Fibroblast of villous mesenchyme (primary cell): Measurements from ENCODE around the gene CCRL2. TPM values are rescaled to one million over a fixed set of nuclear protein-coding genes. Genes with fewer than 3 reads are reported as not detected.

Experiments used
- DNase-seq: peaks from one replicate; pipeline ENCODE4 v3.0.0-alpha.2; 2010; ENCODE audit warnings: low read depth
- H3K4me3 ChIP-seq: 2 replicates; pipeline ENCODE4 v1.5.1; 2011; ENCODE audit warnings: low read depth, mild to moderate bottlenecking, low read length
- CTCF ChIP-seq: IDR thresholded peaks from 2 replicates; pipeline ENCODE4 v1.5.1; 2012; ENCODE audit warnings: low read depth, mild to moderate bottlenecking, low read length; ENCODE audit not compliant: insufficient read depth
- total RNA-seq: library from RNA; depleted of rRNA; stranded (reverse); fragments of >200 nt; gene quantifications from 2 replicates; pipeline ENCODE4 v1.2.3, GENCODE V29; 2012

Gene CCRL2
- total RNA-seq, 1 donor: 2.2 TPM

- TF ChIP-seq CTCF: no peak
- DNase-seq: no peak
- H3K4me3 ChIP-seq: no peak overlapping the region
These were observed 35.3 kb upstream of the CCRL2 start for GRCh38 chr3:46371519-46372340.

DNA sequence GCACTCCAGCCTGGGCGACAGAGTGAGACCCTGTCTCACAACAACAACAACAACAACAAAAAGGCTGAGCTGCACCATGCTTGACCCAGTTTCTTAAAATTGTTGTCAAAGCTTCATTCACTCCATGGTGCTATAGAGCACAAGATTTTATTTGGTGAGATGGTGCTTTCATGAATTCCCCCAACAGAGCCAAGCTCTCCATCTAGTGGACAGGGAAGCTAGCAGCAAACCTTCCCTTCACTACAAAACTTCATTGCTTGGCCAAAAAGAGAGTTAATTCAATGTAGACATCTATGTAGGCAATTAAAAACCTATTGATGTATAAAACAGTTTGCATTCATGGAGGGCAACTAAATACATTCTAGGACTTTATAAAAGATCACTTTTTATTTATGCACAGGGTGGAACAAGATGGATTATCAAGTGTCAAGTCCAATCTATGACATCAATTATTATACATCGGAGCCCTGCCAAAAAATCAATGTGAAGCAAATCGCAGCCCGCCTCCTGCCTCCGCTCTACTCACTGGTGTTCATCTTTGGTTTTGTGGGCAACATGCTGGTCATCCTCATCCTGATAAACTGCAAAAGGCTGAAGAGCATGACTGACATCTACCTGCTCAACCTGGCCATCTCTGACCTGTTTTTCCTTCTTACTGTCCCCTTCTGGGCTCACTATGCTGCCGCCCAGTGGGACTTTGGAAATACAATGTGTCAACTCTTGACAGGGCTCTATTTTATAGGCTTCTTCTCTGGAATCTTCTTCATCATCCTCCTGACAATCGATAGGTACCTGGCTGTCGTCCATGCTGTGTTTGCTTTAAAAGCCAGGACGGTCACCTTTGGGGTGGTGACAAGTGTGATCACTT, 34.3 kb upstream of the CCRL2 start:
- peak; percentile 46 for DNase-seq
- TF ChIP-seq CTCF: peak; percentile 67
- no peak overlapping the region for H3K4me3 ChIP-seq

DNA sequence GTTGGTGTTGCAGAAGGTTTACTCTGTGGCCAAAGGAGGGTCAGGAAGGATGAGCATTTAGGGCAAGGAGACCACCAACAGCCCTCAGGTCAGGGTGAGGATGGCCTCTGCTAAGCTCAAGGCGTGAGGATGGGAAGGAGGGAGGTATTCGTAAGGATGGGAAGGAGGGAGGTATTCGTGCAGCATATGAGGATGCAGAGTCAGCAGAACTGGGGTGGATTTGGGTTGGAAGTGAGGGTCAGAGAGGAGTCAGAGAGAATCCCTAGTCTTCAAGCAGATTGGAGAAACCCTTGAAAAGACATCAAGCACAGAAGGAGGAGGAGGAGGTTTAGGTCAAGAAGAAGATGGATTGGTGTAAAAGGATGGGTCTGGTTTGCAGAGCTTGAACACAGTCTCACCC, 32.3 kb upstream of the CCRL2 start:
- DNase-seq: no peak
- H3K4me3 ChIP-seq: no peak overlapping the region
- TF ChIP-seq CTCF: no peak

DNA sequence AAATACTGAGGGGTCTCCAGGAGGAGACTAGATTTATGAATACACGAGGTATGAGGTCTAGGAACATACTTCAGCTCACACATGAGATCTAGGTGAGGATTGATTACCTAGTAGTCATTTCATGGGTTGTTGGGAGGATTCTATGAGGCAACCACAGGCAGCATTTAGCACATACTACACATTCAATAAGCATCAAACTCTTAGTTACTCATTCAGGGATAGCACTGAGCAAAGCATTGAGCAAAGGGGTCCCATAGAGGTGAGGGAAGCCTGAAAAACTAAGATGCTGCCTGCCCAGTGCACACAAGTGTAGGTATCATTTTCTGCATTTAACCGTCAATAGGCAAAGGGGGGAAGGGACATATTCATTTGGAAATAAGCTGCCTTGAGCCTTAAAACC, 31.8 kb upstream of the CCRL2 start:
- no peak overlapping the region for H3K4me3 ChIP-seq
- TF ChIP-seq CTCF: no peak
- no peak for DNase-seq

DNA sequence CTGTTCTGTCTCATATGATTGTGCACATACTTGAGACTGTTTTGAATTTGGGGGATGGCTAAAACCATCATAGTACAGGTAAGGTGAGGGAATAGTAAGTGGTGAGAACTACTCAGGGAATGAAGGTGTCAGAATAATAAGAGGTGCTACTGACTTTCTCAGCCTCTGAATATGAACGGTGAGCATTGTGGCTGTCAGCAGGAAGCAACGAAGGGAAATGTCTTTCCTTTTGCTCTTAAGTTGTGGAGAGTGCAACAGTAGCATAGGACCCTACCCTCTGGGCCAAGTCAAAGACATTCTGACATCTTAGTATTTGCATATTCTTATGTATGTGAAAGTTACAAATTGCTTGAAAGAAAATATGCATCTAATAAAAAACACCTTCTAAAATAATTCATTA, 31.2 kb upstream of the CCRL2 start:
- no peak overlapping the region for H3K4me3 ChIP-seq
- no peak for DNase-seq
- no peak for TF ChIP-seq CTCF

GRCh38 chr3:46378426-46378942, 28.6 kb upstream of the CCRL2 start:
- peak; percentile 59 for DNase-seq
- H3K4me3 ChIP-seq: no peak overlapping the region
- TF ChIP-seq CTCF: peak; percentile 78
